NCI-H2107 treated with DMSO at 0.1 percent for 48 hours (cell line): ENCODE results near the gene TBRG1.
"Not testable (repeated sequence)": the region's sequence is repeated elsewhere in the genome, so short reads cannot be mapped to it uniquely, and the experiment has no call there.

Source experiments
- DNase-seq: peaks from one replicate; lab custom pipeline; 2025; ENCODE audit not compliant: unreplicated experiment; lab: John Stamatoyannopoulos, UW

The TBRG1 gene, protein sequence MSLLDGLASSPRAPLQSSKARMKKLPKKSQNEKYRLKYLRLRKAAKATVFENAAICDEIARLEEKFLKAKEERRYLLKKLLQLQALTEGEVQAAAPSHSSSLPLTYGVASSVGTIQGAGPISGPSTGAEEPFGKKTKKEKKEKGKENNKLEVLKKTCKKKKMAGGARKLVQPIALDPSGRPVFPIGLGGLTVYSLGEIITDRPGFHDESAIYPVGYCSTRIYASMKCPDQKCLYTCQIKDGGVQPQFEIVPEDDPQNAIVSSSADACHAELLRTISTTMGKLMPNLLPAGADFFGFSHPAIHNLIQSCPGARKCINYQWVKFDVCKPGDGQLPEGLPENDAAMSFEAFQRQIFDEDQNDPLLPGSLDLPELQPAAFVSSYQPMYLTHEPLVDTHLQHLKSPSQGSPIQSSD

GRCh38 chr11:124622531-124623451, at the start of gene TBRG1:
TBRG1 (plus strand) TSS chr11:124622864; CDS start chr11:124623084, 220 bp downstream.
- peak; percentile 19 for DNase-seq

DNA sequence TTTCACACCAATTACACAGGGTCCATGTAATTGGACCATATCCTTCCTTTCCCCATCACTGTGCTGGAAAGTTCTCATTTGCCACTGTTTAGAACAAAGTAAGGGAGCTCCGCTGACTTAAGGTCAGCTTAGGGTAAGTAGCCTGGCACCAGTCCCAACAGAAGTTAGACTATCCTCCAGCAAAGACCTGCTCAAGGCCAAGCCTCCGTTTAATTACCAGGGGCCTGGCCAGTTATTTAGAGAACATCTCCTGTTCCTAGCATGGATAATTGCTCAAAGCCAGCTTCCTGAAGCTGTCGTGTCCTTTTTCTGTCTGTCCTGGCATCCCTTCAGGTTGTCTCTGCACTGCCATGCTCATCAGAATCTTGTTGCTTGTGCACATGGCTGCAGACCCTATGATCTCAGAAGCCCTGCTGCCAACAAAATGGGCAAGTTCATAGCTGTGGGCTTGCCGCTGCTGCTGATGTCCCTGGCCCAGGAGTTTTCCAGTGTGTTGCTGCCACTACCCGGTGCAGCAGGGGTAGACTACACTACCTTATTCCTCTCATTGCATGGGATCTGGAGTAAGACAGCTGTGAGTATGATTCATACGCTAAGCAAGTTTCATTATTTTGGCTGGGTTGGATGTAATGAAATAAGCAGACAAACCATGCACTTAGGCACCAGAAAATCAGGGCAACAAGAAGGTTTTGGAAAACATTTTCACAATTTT, 44.8 kb upstream of the TBRG1 start:
- no peak for DNase-seq

GRCh38 chr11:124578761-124579160, 43.9 kb upstream of the TBRG1 start:
- no peak for DNase-seq

DNA sequence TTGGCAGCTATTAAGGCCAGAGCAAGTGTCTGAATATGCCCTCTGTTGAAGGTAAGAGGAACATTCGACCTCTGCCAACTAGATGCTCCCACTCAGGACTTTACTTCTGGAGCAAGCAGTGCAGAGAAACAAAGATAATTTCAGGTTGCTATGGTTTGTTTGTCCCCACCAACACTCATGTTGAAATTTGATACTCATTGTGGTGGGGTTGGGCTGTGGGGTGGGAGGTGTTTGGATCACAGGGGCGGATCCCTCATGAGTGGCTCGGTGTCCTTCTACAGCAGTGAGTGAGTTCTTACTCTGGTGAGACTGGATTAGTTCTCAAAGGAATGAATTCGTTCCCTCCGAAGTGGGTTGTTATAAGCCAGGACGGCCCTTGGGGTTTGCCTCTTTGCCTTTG, 40.8 kb upstream of the TBRG1 start:
- DNase-seq = no peak

DNA sequence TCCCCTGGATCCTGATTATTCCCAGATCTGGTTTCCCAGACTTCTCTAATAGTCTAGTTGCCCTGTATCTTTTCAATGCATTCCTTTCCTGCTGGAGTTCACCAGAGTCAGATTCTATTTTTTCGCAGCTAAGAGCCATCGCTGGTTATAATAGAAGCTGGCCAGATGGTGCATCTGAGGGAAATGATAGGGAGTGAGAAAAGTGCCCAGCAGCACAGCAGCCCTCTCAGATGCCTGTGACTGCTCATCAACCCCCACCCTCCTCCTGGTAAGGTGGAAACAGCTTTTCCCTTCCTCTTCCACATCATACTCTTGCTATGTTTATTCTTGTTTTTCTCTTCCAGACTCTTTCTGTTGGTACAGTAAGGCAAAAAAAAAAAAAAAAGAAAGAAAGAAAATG, 40.1 kb upstream of the TBRG1 start:
- DNase-seq = no peak

DNA sequence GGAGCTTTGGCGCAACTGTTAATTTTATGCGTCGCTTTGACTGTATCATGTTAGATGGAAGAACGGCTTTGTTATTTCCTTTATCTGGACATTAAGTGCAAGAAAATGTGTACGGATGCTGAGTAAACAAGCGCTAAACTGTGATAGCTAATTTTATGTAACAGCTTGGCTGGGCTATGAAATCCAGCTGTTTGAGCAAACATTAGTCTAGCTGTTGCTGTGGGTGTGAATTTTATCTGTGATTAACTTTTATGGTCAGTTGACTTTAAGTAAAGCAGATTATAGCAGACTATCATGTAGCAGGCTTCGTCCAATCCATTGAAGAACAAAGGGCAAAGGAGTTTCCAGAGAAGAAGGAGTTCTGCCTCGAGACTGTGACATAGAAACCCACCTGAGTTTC, 38.9 kb upstream of the TBRG1 start:
- no peak for DNase-seq

DNA sequence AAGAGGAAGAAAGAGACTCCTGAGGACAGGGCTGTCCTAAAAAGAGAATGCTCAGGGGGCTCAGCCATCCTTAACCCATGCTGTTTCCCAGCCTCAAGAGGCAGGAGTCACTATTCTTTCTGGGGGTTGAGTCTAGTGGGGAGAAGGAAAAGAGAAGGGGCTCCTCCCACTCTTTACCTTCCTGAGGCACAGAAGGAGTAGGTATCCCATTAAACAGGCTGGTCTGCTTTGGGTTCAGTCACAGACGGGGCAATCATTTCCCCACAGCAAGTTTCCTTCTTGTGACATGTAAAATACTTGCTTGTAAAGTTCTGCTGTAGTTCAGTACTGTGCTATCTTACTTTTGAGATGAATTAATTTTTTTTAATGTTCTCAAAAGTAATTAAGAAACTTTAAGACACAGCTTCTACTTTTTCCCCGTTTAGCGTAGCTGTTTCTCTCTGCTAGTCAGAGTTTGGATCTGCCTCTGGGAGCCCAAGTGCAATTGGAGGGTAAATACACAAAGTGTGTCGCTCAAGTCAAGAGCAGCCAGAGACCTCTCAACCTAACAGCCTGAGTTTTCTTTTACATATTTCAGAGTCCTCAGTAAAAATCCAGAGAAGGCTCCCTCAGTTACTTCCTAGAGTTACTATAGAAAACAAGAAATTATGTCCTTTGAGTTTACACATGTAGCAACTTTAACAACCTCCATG, 37.8 kb upstream of the TBRG1 start:
- DNase-seq = no peak

DNA sequence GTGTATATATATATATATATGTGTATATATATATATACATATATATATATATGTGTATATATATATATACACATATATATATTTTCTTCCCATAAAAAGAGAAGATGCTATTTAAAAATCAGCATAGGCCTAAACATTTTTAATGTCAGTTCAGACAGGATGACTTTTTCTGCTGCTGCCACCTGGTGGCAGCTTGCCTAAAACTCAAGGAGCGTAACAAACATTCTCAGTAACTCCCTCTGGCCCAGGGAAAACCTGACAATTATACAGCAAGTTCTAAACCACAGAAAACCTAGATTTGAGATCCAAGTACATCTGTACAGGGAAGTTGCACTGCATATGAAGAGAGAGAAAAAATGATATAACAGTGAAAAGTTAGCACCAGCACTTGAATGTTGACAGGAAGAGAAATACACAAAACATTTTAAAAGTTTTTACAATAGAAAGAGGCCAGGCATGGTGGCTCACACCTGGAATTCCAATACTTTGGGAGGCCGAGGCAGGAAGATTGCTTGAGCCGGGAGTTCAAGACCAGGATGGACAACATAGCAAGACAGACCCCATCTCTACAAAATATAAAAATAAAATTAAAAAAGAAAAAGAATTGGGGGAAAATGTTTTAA, 36.3 kb upstream of the TBRG1 start:
- DNase-seq = peak; percentile 0

DNA sequence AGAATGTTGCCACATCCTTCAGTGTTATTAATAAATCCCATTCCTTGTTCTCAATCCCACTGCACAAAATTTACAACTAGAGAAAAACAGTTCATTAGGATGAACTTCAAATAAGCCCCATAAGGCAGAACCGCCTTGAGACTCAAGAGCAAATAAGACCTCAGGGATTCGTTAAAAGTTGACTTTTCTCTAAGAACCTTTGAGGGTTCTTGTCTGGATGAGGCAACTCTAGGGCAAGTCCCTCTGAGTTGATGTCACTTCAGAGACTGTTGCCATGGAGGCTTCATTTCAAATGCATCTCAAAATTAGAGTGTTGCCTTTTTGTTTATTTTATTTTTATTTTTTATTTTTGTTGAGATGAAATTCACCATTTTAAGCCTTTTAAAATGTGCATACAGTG, 31.2 kb upstream of the TBRG1 start:
- no peak for DNase-seq

DNA sequence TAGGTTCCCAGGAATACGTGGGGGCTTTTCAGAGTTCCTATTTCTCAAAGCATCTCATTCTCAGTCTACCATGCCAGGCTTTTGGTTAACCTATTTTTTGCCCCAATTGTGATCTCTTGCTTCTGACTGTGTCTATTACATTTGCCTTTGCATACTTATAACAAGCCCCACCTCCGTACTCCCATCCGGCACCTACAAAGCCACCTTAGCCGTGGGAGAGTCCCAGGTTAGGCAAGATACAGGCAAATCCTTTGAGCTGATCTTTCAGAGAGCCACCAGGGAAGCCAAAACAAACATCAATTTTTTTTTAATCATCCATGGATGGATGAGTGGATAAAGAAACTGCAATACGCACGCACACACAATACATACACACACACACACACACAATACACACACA, 30.0 kb upstream of the TBRG1 start:
- no peak for DNase-seq

DNA sequence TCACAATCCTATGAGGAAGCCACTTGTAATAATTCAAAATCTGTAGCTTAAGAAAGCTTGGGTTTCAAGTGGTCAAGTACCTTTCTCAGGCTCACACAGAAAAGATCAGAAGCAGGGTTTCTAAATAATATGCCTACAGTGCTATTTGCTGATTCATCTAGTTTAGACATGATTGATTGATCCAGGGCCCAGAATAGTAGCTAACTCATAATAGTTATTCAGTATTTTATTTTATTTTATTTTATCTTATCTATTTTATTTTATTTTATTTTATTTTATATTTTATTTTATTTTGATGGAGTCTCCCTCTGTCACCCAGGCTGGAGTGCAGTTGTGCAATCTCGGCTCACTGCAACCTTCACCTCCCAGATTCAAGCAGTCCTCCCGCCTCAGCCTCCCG, 27.4 kb upstream of the TBRG1 start:
- no peak for DNase-seq

DNA sequence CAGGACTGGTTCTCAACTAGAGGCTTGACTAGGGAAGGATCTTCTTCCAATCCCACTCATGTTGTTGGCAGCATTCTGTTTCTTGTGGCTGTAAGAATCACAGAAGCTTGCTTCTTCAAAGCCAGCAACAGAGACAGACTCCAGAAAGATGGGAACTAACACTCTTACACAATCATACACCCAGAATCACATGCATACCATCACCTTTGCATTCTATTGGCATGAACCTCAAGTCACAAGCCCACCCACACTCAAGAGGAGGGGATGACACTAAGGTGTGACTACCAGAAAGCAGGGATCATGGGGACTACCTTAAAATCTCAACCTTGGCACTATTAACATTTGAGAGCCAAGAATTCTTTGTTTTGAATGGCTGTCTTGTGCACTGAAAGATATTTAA, 25.0 kb upstream of the TBRG1 start:
- no peak for DNase-seq

- no peak for DNase-seq
Measured at GRCh38 chr11:124600621-124601320, 21.9 kb upstream of the TBRG1 start.

- no peak for DNase-seq
Measured at GRCh38 chr11:124602193-124602592, 20.5 kb upstream of the TBRG1 start.

DNA sequence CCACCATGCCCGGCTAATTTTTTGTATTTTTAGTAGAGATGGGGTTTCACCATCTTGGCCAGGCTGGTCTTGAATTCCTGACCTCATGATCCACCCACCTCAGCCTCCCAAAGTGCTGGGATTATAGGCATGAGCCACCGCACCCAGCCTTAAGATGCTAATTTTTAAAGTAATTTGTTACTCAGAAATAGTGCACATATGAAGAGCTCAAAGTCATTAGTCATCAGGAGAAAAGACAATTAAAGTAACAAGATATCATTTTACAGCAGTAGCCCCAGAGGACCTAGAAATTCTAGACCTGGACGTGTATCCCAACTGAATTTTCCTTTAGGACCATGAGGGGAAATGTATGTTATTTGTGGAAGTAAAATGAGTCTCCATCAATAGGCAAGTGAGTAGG, 19.9 kb upstream of the TBRG1 start:
- DNase-seq = not testable (repeated sequence)

DNA sequence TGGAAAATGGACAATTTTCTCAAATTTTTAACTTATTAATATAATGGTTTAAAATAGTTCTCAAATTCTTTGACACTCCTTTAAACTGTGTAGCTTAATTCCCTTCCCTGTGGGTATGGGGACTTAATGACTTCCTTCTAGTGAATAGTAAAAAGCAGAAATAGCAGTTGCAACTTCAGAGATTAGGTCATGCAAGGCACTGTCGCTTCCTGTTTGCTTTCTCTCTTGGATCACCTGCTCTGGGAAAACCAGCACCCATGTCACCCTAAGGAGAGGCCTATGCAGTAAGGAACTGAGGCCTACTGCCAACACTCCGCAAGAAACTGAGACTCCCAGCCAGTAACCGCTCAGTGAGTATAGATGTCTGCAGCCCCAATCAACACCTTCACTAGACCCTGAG, 16.9 kb upstream of the TBRG1 start:
- DNase-seq = no peak

- no peak for DNase-seq
Measured at GRCh38 chr11:124608147-124608546, 14.5 kb upstream of the TBRG1 start.

DNA sequence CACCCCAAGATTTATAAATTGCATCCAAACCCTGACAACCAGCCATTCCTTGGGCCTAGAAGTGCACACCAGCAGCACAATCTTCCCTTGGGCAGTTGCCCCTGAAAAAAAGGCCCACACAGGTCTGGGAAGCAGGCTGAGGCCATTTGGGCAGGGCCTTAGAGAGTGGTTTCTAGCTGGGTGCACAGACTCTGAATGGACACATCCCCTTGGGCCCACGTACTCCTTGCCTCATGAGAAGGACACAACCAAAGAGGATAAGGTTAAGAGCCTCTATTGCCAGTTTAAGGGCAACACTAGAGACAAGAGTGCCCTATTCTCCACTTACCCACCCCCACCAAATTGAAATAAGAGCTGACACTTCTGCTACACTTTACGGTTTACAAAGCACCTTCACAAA, 12.4 kb upstream of the TBRG1 start:
- no peak for DNase-seq

- DNase-seq = no peak
Measured at GRCh38 chr11:124611064-124611463, 11.6 kb upstream of the TBRG1 start, which contains the start of gene PANX3. PANX3 (plus strand) TSS chr11:124611428; CDS start chr11:124611557, 129 bp downstream.

DNA sequence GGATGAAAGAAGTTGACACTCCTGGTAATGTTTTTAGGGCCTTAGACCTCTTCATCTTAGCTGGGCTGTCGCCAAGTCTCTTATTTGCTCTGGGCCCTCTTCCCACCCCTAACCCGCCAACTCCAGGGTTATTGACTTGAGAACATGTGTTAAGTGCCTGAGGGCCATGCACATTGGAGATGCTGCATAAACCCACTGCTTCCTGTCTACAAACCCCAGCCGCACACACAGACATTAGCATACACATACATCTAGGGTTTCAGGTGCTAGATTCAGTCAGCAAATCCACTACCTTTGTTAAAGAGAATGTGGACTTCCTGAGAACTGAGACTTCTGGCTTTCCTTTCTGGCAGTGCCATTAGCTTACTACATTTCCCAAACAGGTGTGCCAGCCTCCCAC, 10.6 kb upstream of the TBRG1 start:
- DNase-seq = no peak
